ENCODE results near the gene IFNL2. TPM values are rescaled to one million over a fixed set of nuclear protein-coding genes. Genes with fewer than 3 reads are reported as not detected.

IFNL2 gene
- total and polyA plus RNA-seq, 9 of the 15 experiments (the other 6 are each of a cell fraction or from before 2014, with no cell fraction given): not detected

DNA sequence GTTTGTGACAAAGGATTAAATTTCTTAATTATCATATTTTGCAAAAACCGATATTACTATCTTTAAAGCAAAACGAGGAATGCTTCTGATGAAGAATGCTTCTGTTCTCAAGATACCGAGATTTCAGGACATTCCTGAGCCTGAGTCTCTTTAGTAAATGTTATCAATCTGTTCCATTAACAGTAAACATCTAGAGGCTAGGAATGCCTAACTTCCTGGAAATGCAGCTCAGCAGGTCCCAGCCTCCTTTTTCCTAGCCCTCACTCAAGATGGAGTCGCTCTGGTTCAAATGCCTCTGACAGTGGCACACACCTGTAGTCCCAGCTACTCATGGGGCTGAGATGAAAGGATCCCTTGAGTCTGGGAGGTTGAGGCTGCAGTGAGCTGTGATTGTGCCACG lies 17.1 kb upstream of the IFNL2 start:
- POLR2A ChIA-PET: no interaction called here

More for the DNA sequence above, 17.1 kb upstream of the IFNL2 start:
- no peaks in the 10 kb centered on the region for H3K9me1 ChIP-seq (ENCODE audit: control insufficient read depth, insufficient read depth, low read length)
- H3K4me2 ChIP-seq (ENCODE audit: insufficient read depth, low read length): no peak overlapping the region
- no peak overlapping the region for H3K27ac ChIP-seq (ENCODE audit: extremely low read depth, low read depth, low read length)
- no peaks in the 10 kb centered on the region for H3K9me3 ChIP-seq (replicated peaks; ENCODE audit: control insufficient read depth, insufficient read depth, low read depth, low read length)
- H3K9ac ChIP-seq (ENCODE audit: insufficient read depth in 1 of 2, low read depth in 2 of 2, low read length in 2 of 2): no peak overlapping the region
- no TSS peak for BruUV-seq (replicated peaks)
- no peaks in the 10 kb centered on the region for H3K79me2 ChIP-seq (ENCODE audit: control insufficient read depth, insufficient read depth, low read length)
- no peak overlapping the region for H3K4me3 ChIP-seq
- in situ Hi-C loops (cut with MboI): no loop called here
- no peaks in the 10 kb centered on the region for H3K27me3 ChIP-seq (ENCODE audit: control insufficient read depth in 2 of 2, insufficient read depth in 2 of 2, low read length in 2 of 2)
- CTCF ChIA-PET (ENCODE audit: low intra/inter-chr PET ratio): no interaction called here
- no peak overlapping the region for H2AFZ ChIP-seq (ENCODE audit: low read depth, low read length)
- ATAC-seq (no peak), DNase-seq (ENCODE audit: extremely low read depth in 1 of 4, low spot score in 3 of 4) (no peak), FAIRE-seq (no peak)
- H3K36me3 ChIP-seq (ENCODE audit: control insufficient read depth, insufficient read depth, low read length): no peaks in the 10 kb centered on the region
- intact Hi-C loops (cut with micrococcal nuclease): loop anchor here (10.0 kb wide), 1 partner anchor 54 kb away; no protein-coding TSS in a partner anchor
- 24% methylated on average over 4 of the region's 5 CpGs for WGBS (ENCODE audit: insufficient coverage, low coverage, missing lambda C conversion rate)
- no peaks in the 10 kb centered on the region for H4K20me1 ChIP-seq (replicated peaks; ENCODE audit: control insufficient read depth, insufficient read depth, low read length)
- TF ChIP-seq NR2C1 (IDR thresholded peaks at IDR 0.05) (no peak), NR2C1 (tag; IDR thresholded peaks at IDR 0.05) (0 out of 2 replicates have a peak, but pooled peaks have one; percentile 14), ZNF592 (IDR thresholded peaks at IDR 0.05) (0 out of 2 replicates have a peak, but pooled peaks have one; percentile 40), RUNX1 (IDR thresholded peaks at IDR 0.05; ENCODE audit: low read depth) (no peak), ZNF184 (CRISPR knock-in tag; IDR thresholded peaks at IDR 0.05) (no peak), DDX20 (tag; IDR thresholded peaks at IDR 0.05; ENCODE audit: low read depth) (0 out of 2 replicates have a peak, but pooled peaks have one; percentile 25), SREBF1 (IDR thresholded peaks at IDR 0.05; ENCODE audit: borderline replicate concordance, low read depth, low read length) (no peak), YY1 (IDR thresholded peaks at IDR 0.05; ENCODE audit: borderline replicate concordance in 1 of 3, control insufficient read depth in 1 of 3, extremely low read depth in 1 of 3, insufficient read depth in 3 of 3, insufficient read length in 1 of 3, insufficient replicate concordance in 2 of 3, low read depth in 1 of 3, low read length in 2 of 3) (no peak), MAFG (tag; conservative IDR thresholded peaks at IDR 0.05) (no peak), CREB3L1 (IDR thresholded peaks at IDR 0.05; ENCODE audit: borderline replicate concordance, low read depth) (no peak), SMAD1 (IDR thresholded peaks at IDR 0.05; ENCODE audit: low read depth, low read length, partially characterized antibody) (no peak)
- peaks cover 38 to 51% of the 10 kb centered on the region in 2 experiments for H3K4me1 ChIP-seq (replicated peaks in 1 of 2; ENCODE audit: control insufficient read depth in 2 of 2, insufficient read depth in 2 of 2, low read length in 2 of 2)

Data from K562 (cell line).